Hepatic stellate cell (primary cell): ENCODE measurements around the gene MYZAP.

Experiments
- DNase-seq: peaks from one replicate; pipeline ENCODE4 v3.0.0; 2011; ENCODE audit warnings: low spot score

The MYZAP gene

GRCh38 chr15:57562196-57562769 is 29.4 kb upstream of the MYZAP start:
- no peak for DNase-seq

- no peak for DNase-seq
Observed at GRCh38 chr15:57563416-57563815, 28.3 kb upstream of the MYZAP start.

GRCh38 chr15:57565311-57565710 is 26.4 kb upstream of the MYZAP start:
- DNase-seq, result no peak

- DNase-seq, result no peak
Observed at GRCh38 chr15:57566834-57567233, 24.9 kb upstream of the MYZAP start.

GRCh38 chr15:57567891-57568290 is 23.8 kb upstream of the MYZAP start:
- no peak for DNase-seq

- no peak for DNase-seq
Observed at GRCh38 chr15:57568299-57568698, 23.4 kb upstream of the MYZAP start.

GRCh38 chr15:57570340-57570739 is 21.4 kb upstream of the MYZAP start:
- DNase-seq, result no peak

- DNase-seq, result no peak
Observed at GRCh38 chr15:57570994-57571393, 20.7 kb upstream of the MYZAP start.

GRCh38 chr15:57571725-57572124 is 20.0 kb upstream of the MYZAP start:
- no peak for DNase-seq

- no peak for DNase-seq
Observed at GRCh38 chr15:57572468-57572867, 19.2 kb upstream of the MYZAP start.

GRCh38 chr15:57573151-57573550 is 18.6 kb upstream of the MYZAP start:
- DNase-seq, result no peak

- no peak for DNase-seq
Observed at GRCh38 chr15:57575363-57575762, 16.3 kb upstream of the MYZAP start.

- DNase-seq, result no peak
Observed at GRCh38 chr15:57578288-57578900, 13.3 kb upstream of the MYZAP start.

GRCh38 chr15:57580428-57580827 is 11.3 kb upstream of the MYZAP start:
- DNase-seq, result no peak

GRCh38 chr15:57580866-57581265 is 10.8 kb upstream of the MYZAP start:
- DNase-seq, result no peak

GRCh38 chr15:57582090-57582489 is 9.6 kb upstream of the MYZAP start:
- no peak for DNase-seq

- no peak for DNase-seq
Observed at GRCh38 chr15:57583282-57583681, 8.4 kb upstream of the MYZAP start.

GRCh38 chr15:57583720-57584119 is 8.0 kb upstream of the MYZAP start:
- no peak for DNase-seq

GRCh38 chr15:57586661-57587424 is 4.9 kb upstream of the MYZAP start:
- no peak for DNase-seq

- no peak for DNase-seq
Observed at GRCh38 chr15:57589281-57589680, 2.4 kb upstream of the MYZAP start.

GRCh38 chr15:57589754-57590153 is 1.9 kb upstream of the MYZAP start:
- no peak for DNase-seq

- no peak for DNase-seq
Observed at GRCh38 chr15:57591237-57591821, 375 bp upstream of the MYZAP start.

- DNase-seq, result no peak
Observed at GRCh38 chr15:57592426-57592825, 722 bp downstream of the MYZAP start.
